ENCODE results near the gene LGR6. TPM values are rescaled to one million over a fixed set of nuclear protein-coding genes. Genes with fewer than 3 reads are reported as not detected.

The LGR6 gene
- total RNA-seq, 3 donors from 2014 or later = 2.6 to 11.3 TPM; not detected in 1

- no peaks in the 10 kb centered on the region for H3K27me3 ChIP-seq
- no peak overlapping the region for H3K4me3 ChIP-seq
- TF ChIP-seq POLR2A (IDR thresholded peaks at IDR 0.05) (no peak), POLR2AphosphoS5 (IDR thresholded peaks at IDR 0.05) (no peak)
- TF ChIP-seq, protein P1, sequence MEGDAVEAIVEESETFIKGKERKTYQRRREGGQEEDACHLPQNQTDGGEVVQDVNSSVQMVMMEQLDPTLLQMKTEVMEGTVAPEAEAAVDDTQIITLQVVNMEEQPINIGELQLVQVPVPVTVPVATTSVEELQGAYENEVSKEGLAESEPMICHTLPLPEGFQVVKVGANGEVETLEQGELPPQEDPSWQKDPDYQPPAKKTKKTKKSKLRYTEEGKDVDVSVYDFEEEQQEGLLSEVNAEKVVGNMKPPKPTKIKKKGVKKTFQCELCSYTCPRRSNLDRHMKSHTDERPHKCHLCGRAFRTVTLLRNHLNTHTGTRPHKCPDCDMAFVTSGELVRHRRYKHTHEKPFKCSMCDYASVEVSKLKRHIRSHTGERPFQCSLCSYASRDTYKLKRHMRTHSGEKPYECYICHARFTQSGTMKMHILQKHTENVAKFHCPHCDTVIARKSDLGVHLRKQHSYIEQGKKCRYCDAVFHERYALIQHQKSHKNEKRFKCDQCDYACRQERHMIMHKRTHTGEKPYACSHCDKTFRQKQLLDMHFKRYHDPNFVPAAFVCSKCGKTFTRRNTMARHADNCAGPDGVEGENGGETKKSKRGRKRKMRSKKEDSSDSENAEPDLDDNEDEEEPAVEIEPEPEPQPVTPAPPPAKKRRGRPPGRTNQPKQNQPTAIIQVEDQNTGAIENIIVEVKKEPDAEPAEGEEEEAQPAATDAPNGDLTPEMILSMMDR (IDR thresholded peaks at IDR 0.05) = no peak
- H3K36me3 ChIP-seq = no peaks in the 10 kb centered on the region
- H3K27ac ChIP-seq = peak overlapping the region in 1 of 2 donors; percentile 57
- peaks cover 0 to 5% of the 10 kb centered on the region in 2 donors for H3K4me1 ChIP-seq
- H3K9me3 ChIP-seq = no peaks in the 10 kb centered on the region
- intact Hi-C loops (cut with DNase I; ENCODE audit: low total_unique reads) = no loop called here
- DNase-seq (ENCODE audit: low spot score in 2 of 2) = no peak
These were observed 93.1 kb downstream of the LGR6 start for GRCh38 chr1:202286622-202287097.

DNA sequence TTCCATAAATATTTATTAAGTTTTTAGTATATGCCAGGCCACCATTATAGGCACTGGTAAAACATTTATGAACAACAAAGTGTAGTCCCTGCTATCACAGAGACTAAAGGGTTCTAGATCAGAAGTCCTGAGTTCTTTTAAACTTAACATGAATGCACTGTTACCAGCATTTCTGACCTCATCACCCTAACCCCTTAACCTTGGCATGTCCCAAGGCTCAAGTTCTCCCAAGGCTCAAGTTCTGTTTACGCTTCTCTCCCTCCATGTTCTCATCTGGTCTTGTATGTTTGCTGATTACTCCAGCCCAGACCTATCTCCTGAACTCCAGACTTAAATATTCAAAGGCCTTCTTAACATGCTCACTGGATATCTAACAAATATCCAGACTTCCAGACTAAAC is 93.6 kb downstream of the LGR6 start:
- Histone ChIP-seq H3K27ac (peak overlapping the region in 1 of 2 donors; percentile 57), H3K27me3 (no peaks in the 10 kb centered on the region), H3K4me3 (no peak overlapping the region), H3K9me3 (no peaks in the 10 kb centered on the region), H3K36me3 (no peaks in the 10 kb centered on the region), H3K4me1 (peaks cover 0 to under 1% of the 10 kb centered on the region in 2 donors)
- intact Hi-C loops (cut with DNase I; ENCODE audit: low total_unique reads) = no loop called here
- DNase-seq (ENCODE audit: low spot score in 2 of 2) = no peak
- TF ChIP-seq POLR2AphosphoS5 (IDR thresholded peaks at IDR 0.05) (no peak), POLR2A (IDR thresholded peaks at IDR 0.05) (no peak)
- TF ChIP-seq, protein P1 (IDR thresholded peaks at IDR 0.05) = no peak

DNA sequence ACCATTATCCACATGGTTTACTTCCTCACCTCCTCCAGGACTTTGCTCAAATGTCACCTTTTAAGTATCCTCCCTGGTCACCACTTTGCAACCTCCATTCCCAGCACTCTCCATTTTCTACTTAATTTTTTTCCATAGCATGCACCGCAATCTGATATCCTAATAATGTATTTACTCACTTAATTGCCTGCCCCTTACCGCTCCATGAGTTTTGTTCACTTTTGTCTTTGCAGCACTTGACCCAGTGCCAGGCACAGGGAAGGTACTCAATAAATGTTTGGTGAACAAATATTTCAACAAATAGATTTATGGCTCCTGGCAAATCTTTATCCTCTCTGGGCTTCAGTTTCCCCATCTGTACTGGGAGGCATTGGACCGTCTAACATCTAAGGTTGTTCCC is 94.6 kb downstream of the LGR6 start:
- TF ChIP-seq POLR2A (IDR thresholded peaks at IDR 0.05) (no peak), POLR2AphosphoS5 (IDR thresholded peaks at IDR 0.05) (no peak)
- TF ChIP-seq, protein P1 (IDR thresholded peaks at IDR 0.05) = no peak
- intact Hi-C loops (cut with DNase I; ENCODE audit: low total_unique reads) = no loop called here
- H3K27ac ChIP-seq = no peak overlapping the region
- no peaks in the 10 kb centered on the region for H3K4me1 ChIP-seq
- no peak for DNase-seq (ENCODE audit: low spot score in 2 of 2)
- H3K4me3 ChIP-seq = no peak overlapping the region
- H3K9me3 ChIP-seq = no peaks in the 10 kb centered on the region
- no peaks in the 10 kb centered on the region for H3K36me3 ChIP-seq
- H3K27me3 ChIP-seq = no peaks in the 10 kb centered on the region

DNA sequence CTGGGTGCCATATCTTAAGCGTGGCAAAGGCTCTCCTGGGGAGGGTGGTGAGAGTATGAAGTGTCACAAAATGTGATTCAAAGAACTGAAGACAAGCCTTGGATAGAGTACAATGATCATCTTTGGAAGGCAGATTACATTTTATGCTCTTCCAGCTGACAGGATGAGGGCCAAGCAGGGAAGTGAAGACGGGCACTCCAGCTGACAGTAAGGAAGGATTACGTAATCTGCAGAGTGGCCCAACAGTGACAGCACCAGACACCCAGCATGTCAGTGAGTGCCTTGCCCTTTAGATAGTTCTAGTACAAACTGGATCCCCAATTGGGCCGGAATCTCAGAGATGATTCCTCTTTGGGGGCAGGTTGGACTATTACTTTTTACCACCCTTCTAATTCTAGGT is 95.4 kb downstream of the LGR6 start:
- Histone ChIP-seq H3K27ac (no peak overlapping the region), H3K9me3 (no peaks in the 10 kb centered on the region), H3K4me1 (no peaks in the 10 kb centered on the region), H3K27me3 (no peaks in the 10 kb centered on the region), H3K4me3 (no peak overlapping the region), H3K36me3 (no peaks in the 10 kb centered on the region)
- intact Hi-C loops (cut with DNase I; ENCODE audit: low total_unique reads) = no loop called here
- DNase-seq (ENCODE audit: low spot score in 2 of 2) = no peak
- TF ChIP-seq, protein P1 (IDR thresholded peaks at IDR 0.05) = no peak
- TF ChIP-seq POLR2A (IDR thresholded peaks at IDR 0.05) = no peak
- no peak for TF ChIP-seq POLR2AphosphoS5 (IDR thresholded peaks at IDR 0.05)

GRCh38 chr1:202291001-202291400 is 97.4 kb downstream of the LGR6 start:
- H3K4me3 ChIP-seq = no peak overlapping the region
- intact Hi-C loops (cut with DNase I; ENCODE audit: low total_unique reads) = no loop called here
- no peaks in the 10 kb centered on the region for H3K9me3 ChIP-seq
- no peaks in the 10 kb centered on the region for H3K4me1 ChIP-seq
- TF ChIP-seq POLR2AphosphoS5 (IDR thresholded peaks at IDR 0.05) = no peak
- TF ChIP-seq POLR2A (IDR thresholded peaks at IDR 0.05) = no peak
- TF ChIP-seq, protein P1 (IDR thresholded peaks at IDR 0.05) = no peak
- H3K27me3 ChIP-seq = no peaks in the 10 kb centered on the region
- H3K36me3 ChIP-seq = no peaks in the 10 kb centered on the region
- no peak for DNase-seq (ENCODE audit: low spot score in 2 of 2)
- no peak overlapping the region for H3K27ac ChIP-seq

Data from breast epithelium (tissue), 4 donors.